PC-9 (cell line): ENCODE results near the gene TYROBP.

ENCODE experiments used
- CTCF ChIP-seq: fragments of 200-600 bp; sonication (generic); conservative IDR thresholded peaks from 2 replicates; pipeline ENCODE4 v1.6.1; 2017; ENCODE audit warnings: mixed run types, antibody characterized with exemption, mild to moderate bottlenecking, moderate library complexity
- EZH2 ChIP-seq: fragments of 200-600 bp; sonication (generic); IDR thresholded peaks from 2 replicates; pipeline ENCODE4 v1.8.0; 2017; ENCODE audit warnings: antibody characterized with exemption, low read depth

- TF ChIP-seq EZH2, result no peak
- TF ChIP-seq CTCF, result no peak
Observed at GRCh38 chr19:35863018-35863417, 45.1 kb downstream of the TYROBP start.
